HG02943 (cell line): ENCODE results near the gene EIF4G1.

Experiments used
- ATAC-seq: cut with Tn5 transposase; IDR thresholded peaks from one replicate; pipeline ENCODE4 v1.9.1; 2021; ENCODE audit warnings: mild to moderate bottlenecking, low read depth, moderate library complexity; ENCODE audit not compliant: unreplicated experiment

EIF4G1 gene

GRCh38 chr3:184361932-184362667, 47.7 kb downstream of the EIF4G1 start:
- no peak for ATAC-seq

GRCh38 chr3:184362668-184363546, 48.5 kb downstream of the EIF4G1 start:
- ATAC-seq, result peak; percentile 86

GRCh38 chr3:184366619-184367289, 52.3 kb downstream of the EIF4G1 start:
- ATAC-seq, result no peak

GRCh38 chr3:184368116-184368515, 53.7 kb downstream of the EIF4G1 start:
- no peak for ATAC-seq

- ATAC-seq, result no peak
Observed at GRCh38 chr3:184368586-184369183, 54.3 kb downstream of the EIF4G1 start.

GRCh38 chr3:184371570-184372018, 57.2 kb downstream of the EIF4G1 start:
- no peak for ATAC-seq

GRCh38 chr3:184372296-184372821, 58.0 kb downstream of the EIF4G1 start:
- ATAC-seq, result no peak

GRCh38 chr3:184372911-184373310, 58.5 kb downstream of the EIF4G1 start:
- ATAC-seq, result no peak

- ATAC-seq, result no peak
Observed at GRCh38 chr3:184373422-184373821, 59.0 kb downstream of the EIF4G1 start.

GRCh38 chr3:184375747-184376461, 61.5 kb downstream of the EIF4G1 start:
- no peak for ATAC-seq

GRCh38 chr3:184377374-184377773, 63.0 kb downstream of the EIF4G1 start:
- ATAC-seq, result no peak

GRCh38 chr3:184377882-184378445, 63.6 kb downstream of the EIF4G1 start, which contains the start of gene THPO:
THPO (minus strand) TSS chr3:184378207; CDS start chr3:184376259, 1,948 bp downstream.
- no peak for ATAC-seq

- ATAC-seq, result no peak
Observed at GRCh38 chr3:184378651-184379357, 64.4 kb downstream of the EIF4G1 start.

- ATAC-seq, result no peak
Observed at GRCh38 chr3:184379358-184380184, 65.2 kb downstream of the EIF4G1 start, which contains the start of gene CHRD. CHRD (plus strand) TSS chr3:184380054; CDS start chr3:184380319, 265 bp downstream.

GRCh38 chr3:184380185-184380626, 65.8 kb downstream of the EIF4G1 start:
- no peak for ATAC-seq

- no peak for ATAC-seq
Observed at GRCh38 chr3:184380627-184381260, 66.3 kb downstream of the EIF4G1 start.
